DLD1 (cell line): Measurements from ENCODE around the gene CMIP.

Experiments used
- in situ Hi-C: cut with HindIII; loops from 2 replicates; pipeline ENCODE4 v1.10.0; 2017; ENCODE audit warnings: low sequenced_read_pairs

CMIP gene

GRCh38 chr16:81560979-81561657 is 116.5 kb downstream of the CMIP start:
- in situ Hi-C loops = no loop called here

- in situ Hi-C loops = no loop called here
Observed at GRCh38 chr16:81562174-81562849, 117.7 kb downstream of the CMIP start.

- in situ Hi-C loops = no loop called here
Observed at GRCh38 chr16:81562926-81563325, 118.3 kb downstream of the CMIP start.

- in situ Hi-C loops = no loop called here
Observed at GRCh38 chr16:81564421-81564911, 119.9 kb downstream of the CMIP start.

- in situ Hi-C loops = no loop called here
Observed at GRCh38 chr16:81565321-81566028, 120.9 kb downstream of the CMIP start.

- in situ Hi-C loops = no loop called here
Observed at GRCh38 chr16:81566086-81567007, 121.7 kb downstream of the CMIP start.

- in situ Hi-C loops = no loop called here
Observed at GRCh38 chr16:81567087-81567486, 122.5 kb downstream of the CMIP start.

- in situ Hi-C loops = no loop called here
Observed at GRCh38 chr16:81567987-81568748, 123.6 kb downstream of the CMIP start.

GRCh38 chr16:81568749-81569087 is 124.1 kb downstream of the CMIP start:
- in situ Hi-C loops = no loop called here

GRCh38 chr16:81569361-81570034 is 124.9 kb downstream of the CMIP start:
- in situ Hi-C loops = no loop called here

- in situ Hi-C loops = no loop called here
Observed at GRCh38 chr16:81570151-81570846, 125.7 kb downstream of the CMIP start.

GRCh38 chr16:81571175-81571574 is 126.6 kb downstream of the CMIP start:
- in situ Hi-C loops = no loop called here

- in situ Hi-C loops = no loop called here
Observed at GRCh38 chr16:81571592-81572385, 127.2 kb downstream of the CMIP start.

GRCh38 chr16:81572386-81573144 is 128.0 kb downstream of the CMIP start:
- in situ Hi-C loops = no loop called here

- in situ Hi-C loops = no loop called here
Observed at GRCh38 chr16:81573533-81574020, 129.0 kb downstream of the CMIP start.

GRCh38 chr16:81574168-81574567 is 129.6 kb downstream of the CMIP start:
- in situ Hi-C loops = no loop called here

- in situ Hi-C loops = no loop called here
Observed at GRCh38 chr16:81575307-81575706, 130.7 kb downstream of the CMIP start.
